Kidney epithelial cell (primary cell): ENCODE data around the gene CSTF3. TPM values are rescaled to one million over a fixed set of nuclear protein-coding genes. Genes with fewer than 3 reads are reported as not detected.
"Not testable (repeated sequence)": the region's sequence is repeated elsewhere in the genome, so short reads cannot be mapped to it uniquely, and the experiment has no call there.

Source experiments
- DNase-seq: peaks from one replicate; pipeline ENCODE4 v3.0.0-alpha.2; 2010; ENCODE audit warnings: low read depth
- H3K27me3 ChIP-seq: 2 replicates; pipeline ENCODE4 v1.6.0; 2011; ENCODE audit warnings: low read length; ENCODE audit not compliant: control insufficient read depth, insufficient read depth
- H3K36me3 ChIP-seq: 2 replicates; pipeline ENCODE4 v1.5.1; 2011; ENCODE audit warnings: low read length; ENCODE audit not compliant: control insufficient read depth, insufficient read depth
- H3K4me3 ChIP-seq: 2 replicates; pipeline ENCODE4 v1.5.1; 2011; ENCODE audit warnings: low read depth, mild to moderate bottlenecking, control low read depth, low read length
- total RNA-seq: library from RNA; depleted of rRNA; stranded (reverse); fragments of >200 nt; gene quantifications from 2 replicates; pipeline ENCODE4 v1.2.3, GENCODE V29; 2015
- TF ChIP-seq, protein P1 (sequence below): IDR thresholded peaks from 2 replicates; pipeline ENCODE4 v1.5.1; 2011; ENCODE audit warnings: mild to moderate bottlenecking, moderate library complexity, low read length, control low read depth, inconsistent platforms; ENCODE audit not compliant: insufficient read depth, poor library complexity, severe bottlenecking

The CSTF3 gene
- total RNA-seq, 1 donor from 2014 or later: 21.1 TPM

DNA sequence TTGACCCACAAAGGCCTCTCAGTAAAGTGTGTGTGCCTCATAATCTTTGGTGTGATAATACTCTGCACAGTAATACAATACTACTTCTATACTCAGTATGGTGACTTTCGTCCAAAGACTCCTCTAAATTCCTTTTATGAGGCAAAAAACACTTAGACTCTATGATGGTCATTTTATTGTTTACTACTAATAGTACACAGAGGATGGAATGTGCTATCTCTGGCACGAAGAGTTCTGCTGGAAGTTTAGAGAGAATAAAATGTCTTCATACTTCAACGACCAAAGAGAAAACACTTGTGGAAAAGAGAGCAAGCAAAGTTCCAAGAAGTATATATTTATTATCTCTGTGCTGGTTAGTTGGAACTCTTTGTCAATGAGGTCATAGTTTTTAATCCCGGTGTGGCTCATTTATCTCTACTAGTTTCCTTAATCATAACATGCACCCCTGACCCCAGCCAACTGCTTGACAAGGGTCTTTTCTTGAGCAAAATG lies 7.5 kb upstream of the CSTF3 start:
- no peak for DNase-seq
- no peaks in the 10 kb centered on the region for H3K27me3 ChIP-seq
- no peaks in the 10 kb centered on the region for H3K36me3 ChIP-seq
- TF ChIP-seq, protein P1, sequence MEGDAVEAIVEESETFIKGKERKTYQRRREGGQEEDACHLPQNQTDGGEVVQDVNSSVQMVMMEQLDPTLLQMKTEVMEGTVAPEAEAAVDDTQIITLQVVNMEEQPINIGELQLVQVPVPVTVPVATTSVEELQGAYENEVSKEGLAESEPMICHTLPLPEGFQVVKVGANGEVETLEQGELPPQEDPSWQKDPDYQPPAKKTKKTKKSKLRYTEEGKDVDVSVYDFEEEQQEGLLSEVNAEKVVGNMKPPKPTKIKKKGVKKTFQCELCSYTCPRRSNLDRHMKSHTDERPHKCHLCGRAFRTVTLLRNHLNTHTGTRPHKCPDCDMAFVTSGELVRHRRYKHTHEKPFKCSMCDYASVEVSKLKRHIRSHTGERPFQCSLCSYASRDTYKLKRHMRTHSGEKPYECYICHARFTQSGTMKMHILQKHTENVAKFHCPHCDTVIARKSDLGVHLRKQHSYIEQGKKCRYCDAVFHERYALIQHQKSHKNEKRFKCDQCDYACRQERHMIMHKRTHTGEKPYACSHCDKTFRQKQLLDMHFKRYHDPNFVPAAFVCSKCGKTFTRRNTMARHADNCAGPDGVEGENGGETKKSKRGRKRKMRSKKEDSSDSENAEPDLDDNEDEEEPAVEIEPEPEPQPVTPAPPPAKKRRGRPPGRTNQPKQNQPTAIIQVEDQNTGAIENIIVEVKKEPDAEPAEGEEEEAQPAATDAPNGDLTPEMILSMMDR: no peak
- no peak overlapping the region for H3K4me3 ChIP-seq

DNA sequence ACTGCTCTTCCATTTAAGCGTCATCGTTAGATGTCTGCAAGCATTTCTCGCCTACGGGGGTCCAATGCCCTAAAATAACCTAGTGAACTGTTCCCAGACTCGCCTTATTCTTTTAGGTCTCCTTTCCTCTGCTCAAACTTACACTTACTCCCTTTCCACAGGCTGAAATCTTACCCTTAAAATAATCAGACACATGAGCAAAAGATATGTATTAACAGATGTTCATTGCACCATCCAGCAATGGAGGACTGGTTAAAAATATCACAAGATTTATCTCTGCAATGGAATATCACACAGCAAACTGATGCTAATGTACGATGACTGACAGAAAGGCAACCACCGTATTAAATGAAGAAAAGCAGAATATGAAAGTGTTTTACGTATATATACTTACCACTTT lies 1.6 kb upstream of the CSTF3 start:
- H3K36me3 ChIP-seq: no peaks in the 10 kb centered on the region
- TF ChIP-seq, protein P1: no peak
- DNase-seq: no peak
- no peak overlapping the region for H3K4me3 ChIP-seq
- no peaks in the 10 kb centered on the region for H3K27me3 ChIP-seq

DNA sequence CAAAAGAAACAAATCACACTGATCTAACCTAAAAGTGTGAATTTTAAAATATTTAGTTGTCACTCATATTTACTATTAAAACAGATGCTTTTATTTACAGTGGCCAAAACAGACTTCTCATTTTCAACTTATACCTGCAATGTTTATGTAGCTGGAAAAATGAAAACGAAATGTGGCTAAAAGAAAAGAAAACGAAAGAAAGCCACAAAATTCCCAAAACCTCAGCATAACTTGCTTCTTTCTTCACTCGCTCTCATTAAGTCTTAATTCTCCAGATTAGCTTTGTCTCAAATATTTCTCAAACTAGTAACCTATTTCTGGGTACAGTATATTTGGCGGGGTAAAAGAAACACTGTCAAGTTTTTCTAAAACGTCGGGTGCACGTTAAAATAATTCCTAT lies 693 bp downstream of the CSTF3 start:
- Histone ChIP-seq H3K36me3 (no peaks in the 10 kb centered on the region), H3K27me3 (no peaks in the 10 kb centered on the region), H3K4me3 (peak overlapping the region; percentile 92)
- DNase-seq: no peak
- TF ChIP-seq, protein P1: no peak

DNA sequence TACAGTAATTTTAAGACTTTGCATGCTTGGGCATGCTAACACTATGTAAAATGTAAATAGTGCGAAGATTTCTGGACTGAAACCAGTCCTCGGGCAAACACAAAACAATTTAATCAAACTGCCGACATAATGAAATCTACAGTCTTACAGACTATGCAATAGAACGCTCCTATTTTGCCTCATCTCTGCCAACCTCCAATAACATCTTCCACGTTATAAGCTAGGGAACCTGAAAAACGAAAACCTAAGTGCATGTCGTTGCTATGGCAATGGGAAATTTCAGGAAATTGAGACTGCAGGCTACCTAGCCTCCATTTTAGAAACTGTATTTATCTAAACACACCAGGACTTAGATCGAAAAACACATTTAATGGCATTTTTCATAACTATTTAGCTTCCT lies 1.1 kb downstream of the CSTF3 start:
- peak overlapping the region; percentile 92 for H3K4me3 ChIP-seq
- DNase-seq: no peak
- H3K36me3 ChIP-seq: no peaks in the 10 kb centered on the region
- TF ChIP-seq, protein P1: no peak
- no peaks in the 10 kb centered on the region for H3K27me3 ChIP-seq

DNA sequence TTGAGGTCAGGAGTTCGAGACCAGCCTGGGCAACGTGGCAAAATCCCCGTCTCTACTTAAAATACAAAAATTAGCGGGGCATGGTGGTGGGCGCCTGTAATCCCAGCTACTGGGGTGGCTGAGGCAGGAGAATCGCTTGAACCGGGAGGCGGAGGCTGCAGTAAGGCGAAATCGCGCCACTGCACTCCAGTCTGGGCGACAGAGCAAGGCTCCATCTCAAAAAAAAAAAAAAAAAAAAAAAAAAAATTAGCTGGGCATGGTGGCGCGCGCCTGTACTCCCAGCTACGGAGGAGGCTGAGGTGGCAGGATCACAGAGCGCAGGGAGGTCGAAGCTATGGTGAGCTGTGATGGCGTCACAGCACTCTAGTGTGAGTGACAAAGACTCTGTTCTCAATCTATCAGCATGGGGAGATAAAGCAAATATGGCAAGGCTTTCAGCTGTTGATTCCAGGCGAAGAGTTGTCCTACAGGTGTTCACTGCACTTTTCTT lies 1.9 kb downstream of the CSTF3 start:
- DNase-seq, H3K36me3 ChIP-seq, H3K27me3 ChIP-seq: not testable (repeated sequence)
- H3K4me3 ChIP-seq: peak overlapping the region; percentile 92

DNA sequence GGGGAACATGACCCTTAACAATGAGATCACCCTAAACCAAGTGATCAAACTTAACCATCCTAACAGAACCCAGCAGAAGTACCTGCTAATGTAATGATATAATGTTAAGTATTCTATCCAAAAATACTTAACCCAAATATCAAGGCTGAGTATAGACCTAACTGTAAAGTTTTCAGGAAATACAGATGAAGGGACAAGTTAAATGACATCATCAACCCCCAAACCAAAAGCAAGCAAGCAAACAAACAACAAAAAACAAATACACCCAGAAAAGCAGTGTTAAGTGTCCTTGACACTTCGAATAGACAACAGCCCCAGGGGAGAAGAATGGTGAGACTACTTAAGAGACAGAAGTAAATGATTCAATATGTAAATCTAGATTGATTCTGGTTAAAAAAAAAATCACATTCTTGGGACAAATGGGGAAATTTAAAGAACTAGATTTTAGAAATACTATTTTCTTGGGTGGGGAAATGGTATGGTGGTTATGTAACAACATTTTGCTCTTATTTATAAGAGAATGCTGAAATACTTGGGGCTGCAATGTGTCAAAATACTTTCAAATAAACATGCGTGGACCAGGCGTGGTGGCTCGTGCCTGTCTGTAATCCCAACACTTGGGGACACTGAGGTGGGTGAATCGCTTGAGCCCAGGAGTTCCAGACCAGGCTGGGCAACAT lies 2.5 kb downstream of the CSTF3 start:
- DNase-seq: no peak
- Histone ChIP-seq H3K4me3 (no peak overlapping the region), H3K27me3 (no peaks in the 10 kb centered on the region), H3K36me3 (no peaks in the 10 kb centered on the region)
- TF ChIP-seq, protein P1: no peak
